Stimulated activated CD4-positive, alpha-beta T cell treated with anti-CD3 and anti-CD28 coated beads, Interleukin-2, amount 100 ng/mL, for 4 hours (primary cell): ENCODE measurements around the gene VARS2.
"Not testable (repeated sequence)": the region's sequence is repeated elsewhere in the genome, so short reads cannot be mapped to it uniquely, and the experiment has no call there.

ENCODE experiments used
- DNase-seq: peaks from one replicate; pipeline ENCODE4 v3.0.0-alpha.2; 2020; ENCODE audit warnings: low read depth

VARS2 gene

GRCh38 chr6:30914076-30914853, at the start of gene VARS2:
Gene VARS2 (plus strand): TSS chr6:30914238. CDS start chr6:30914837, 599 bp downstream.
- DNase-seq = peak; percentile 78

GRCh38 chr6:30864325-30864724, 49.7 kb upstream of the VARS2 start:
- no peak for DNase-seq

GRCh38 chr6:30869241-30869749, 44.7 kb upstream of the VARS2 start:
- not testable (repeated sequence) for DNase-seq

- no peak for DNase-seq
These were observed 43.5 kb upstream of the VARS2 start for GRCh38 chr6:30870546-30870945.

- DNase-seq = no peak
These were observed 42.4 kb upstream of the VARS2 start for GRCh38 chr6:30871592-30872183.

GRCh38 chr6:30873137-30873640, 40.8 kb upstream of the VARS2 start:
- DNase-seq = no peak

- DNase-seq = not testable (repeated sequence)
These were observed 40.2 kb upstream of the VARS2 start for GRCh38 chr6:30873795-30874194.

GRCh38 chr6:30875244-30876038, 38.6 kb upstream of the VARS2 start:
- DNase-seq = no peak

GRCh38 chr6:30876039-30876730, 37.9 kb upstream of the VARS2 start:
- no peak for DNase-seq

- DNase-seq = peak; percentile 68
These were observed 36.4 kb upstream of the VARS2 start for GRCh38 chr6:30877419-30878262.

GRCh38 chr6:30879684-30880427, 34.2 kb upstream of the VARS2 start:
- no peak for DNase-seq

- no peak for DNase-seq
These were observed 33.3 kb upstream of the VARS2 start for GRCh38 chr6:30880698-30881252.

GRCh38 chr6:30881392-30882203, 32.4 kb upstream of the VARS2 start:
- DNase-seq = no peak

GRCh38 chr6:30882204-30882758, 31.8 kb upstream of the VARS2 start:
- DNase-seq = no peak

- DNase-seq = no peak
These were observed 31.0 kb upstream of the VARS2 start for GRCh38 chr6:30882759-30883684.

- DNase-seq = peak; percentile 36
These were observed 30.1 kb upstream of the VARS2 start, which contains the start of gene DDR1 for GRCh38 chr6:30883685-30884520. Gene DDR1 (plus strand): TSS chr6:30884519. CDS start chr6:30888730, 4,211 bp downstream.
